GM13976 (cell line): Measurements from ENCODE around the gene ZFHX3.

Experiments
- DNase-seq: peaks from one replicate; pipeline ENCODE4 v3.0.0; 2012; ENCODE audit warnings: low spot score
- in situ Hi-C: fragments of 300-500 bp; cut with MboI; formaldehyde crosslinking; loops from one replicate; pipeline ENCODE4 v1.12.0; 2022; ENCODE audit warnings: low sequenced_read_pairs, mixed read lengths, inconsistent platforms; ENCODE audit not compliant: unreplicated experiment
- TF ChIP-seq, protein P1 (sequence below): IDR thresholded peaks from 2 replicates; pipeline ENCODE4 v1.5.1; 2012; ENCODE audit warnings: borderline replicate concordance, mild to moderate bottlenecking; ENCODE audit not compliant: insufficient read depth; ENCODE audit errors: extremely low read depth, missing control alignments, control extremely low read depth

Gene ZFHX3

GRCh38 chr16:72922714-72923113 is 125.2 kb downstream of the ZFHX3 start:
- no peak for DNase-seq
- in situ Hi-C loops = no loop called here
- TF ChIP-seq, protein P1, sequence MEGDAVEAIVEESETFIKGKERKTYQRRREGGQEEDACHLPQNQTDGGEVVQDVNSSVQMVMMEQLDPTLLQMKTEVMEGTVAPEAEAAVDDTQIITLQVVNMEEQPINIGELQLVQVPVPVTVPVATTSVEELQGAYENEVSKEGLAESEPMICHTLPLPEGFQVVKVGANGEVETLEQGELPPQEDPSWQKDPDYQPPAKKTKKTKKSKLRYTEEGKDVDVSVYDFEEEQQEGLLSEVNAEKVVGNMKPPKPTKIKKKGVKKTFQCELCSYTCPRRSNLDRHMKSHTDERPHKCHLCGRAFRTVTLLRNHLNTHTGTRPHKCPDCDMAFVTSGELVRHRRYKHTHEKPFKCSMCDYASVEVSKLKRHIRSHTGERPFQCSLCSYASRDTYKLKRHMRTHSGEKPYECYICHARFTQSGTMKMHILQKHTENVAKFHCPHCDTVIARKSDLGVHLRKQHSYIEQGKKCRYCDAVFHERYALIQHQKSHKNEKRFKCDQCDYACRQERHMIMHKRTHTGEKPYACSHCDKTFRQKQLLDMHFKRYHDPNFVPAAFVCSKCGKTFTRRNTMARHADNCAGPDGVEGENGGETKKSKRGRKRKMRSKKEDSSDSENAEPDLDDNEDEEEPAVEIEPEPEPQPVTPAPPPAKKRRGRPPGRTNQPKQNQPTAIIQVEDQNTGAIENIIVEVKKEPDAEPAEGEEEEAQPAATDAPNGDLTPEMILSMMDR = no peak

GRCh38 chr16:72921620-72922019 is 126.3 kb downstream of the ZFHX3 start:
- in situ Hi-C loops = no loop called here
- no peak for DNase-seq
- TF ChIP-seq, protein P1 = no peak

GRCh38 chr16:72921106-72921505 is 126.8 kb downstream of the ZFHX3 start:
- in situ Hi-C loops = no loop called here
- TF ChIP-seq, protein P1 = no peak
- no peak for DNase-seq

DNA sequence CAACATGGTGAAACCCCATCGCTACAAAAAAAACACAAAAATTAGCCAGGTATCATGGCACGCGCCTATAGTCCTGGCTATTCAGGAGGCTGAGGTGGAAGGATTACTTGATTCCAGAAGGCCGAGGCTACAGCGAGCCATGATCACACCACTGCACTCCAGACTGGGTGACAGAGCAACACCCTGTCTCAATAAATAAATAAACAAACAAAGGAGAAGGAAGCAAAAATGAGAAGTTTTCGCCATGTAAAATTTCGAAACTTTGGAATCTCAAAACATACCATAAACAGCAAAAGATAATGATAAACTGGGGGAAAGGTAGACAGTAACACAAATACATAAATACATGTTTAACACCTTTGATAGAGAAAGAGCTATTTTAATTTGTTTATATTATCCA is 130.9 kb downstream of the ZFHX3 start:
- DNase-seq = no peak
- TF ChIP-seq, protein P1 = no peak
- in situ Hi-C loops = no loop called here

- no peak for DNase-seq
- TF ChIP-seq, protein P1 = no peak
- in situ Hi-C loops = no loop called here
Measured at GRCh38 chr16:72915331-72915730, 132.6 kb downstream of the ZFHX3 start.

DNA sequence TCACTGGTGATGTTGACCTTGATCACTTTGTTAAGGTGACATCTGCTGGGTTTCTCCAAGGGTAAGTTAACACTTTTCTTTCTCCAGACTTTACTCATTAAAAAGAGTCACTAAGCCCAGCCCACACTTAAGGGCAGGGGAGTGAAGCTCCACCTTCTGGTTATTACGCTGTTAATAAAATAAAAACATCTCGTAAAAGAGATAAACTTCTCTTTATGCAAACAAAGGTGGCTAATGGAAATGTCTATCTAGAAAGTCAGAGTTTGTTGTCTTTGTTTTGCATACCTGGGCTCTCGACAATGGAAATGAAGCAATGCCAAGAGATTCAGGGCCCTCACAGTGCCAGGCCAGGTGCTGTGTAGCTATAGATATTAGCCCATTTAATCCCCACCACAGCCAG is 134.4 kb downstream of the ZFHX3 start:
- TF ChIP-seq, protein P1 = no peak
- in situ Hi-C loops = no loop called here
- no peak for DNase-seq

DNA sequence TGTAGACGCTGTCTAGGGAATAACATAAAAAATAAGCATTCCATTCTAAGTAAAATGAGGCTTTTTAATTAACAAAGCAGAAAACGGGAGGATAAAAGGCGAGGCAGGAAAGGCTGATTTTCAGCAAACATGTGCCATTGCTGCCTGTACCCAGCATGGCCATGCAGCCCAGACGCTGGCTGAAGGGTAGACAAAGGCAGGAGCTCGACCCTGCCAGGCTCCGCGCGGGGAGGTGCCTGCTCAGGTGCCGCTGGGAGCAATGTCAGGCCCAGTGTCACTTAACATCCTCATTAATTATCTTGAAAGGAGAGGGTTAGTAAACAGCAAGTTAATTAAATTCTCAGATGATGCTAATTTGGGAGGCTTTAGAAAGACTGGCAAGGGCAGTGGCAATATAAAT is 136.0 kb downstream of the ZFHX3 start:
- in situ Hi-C loops = no loop called here
- TF ChIP-seq, protein P1 = no peak
- no peak for DNase-seq
